ENCODE measurements around the gene CHEK2.

DNA sequence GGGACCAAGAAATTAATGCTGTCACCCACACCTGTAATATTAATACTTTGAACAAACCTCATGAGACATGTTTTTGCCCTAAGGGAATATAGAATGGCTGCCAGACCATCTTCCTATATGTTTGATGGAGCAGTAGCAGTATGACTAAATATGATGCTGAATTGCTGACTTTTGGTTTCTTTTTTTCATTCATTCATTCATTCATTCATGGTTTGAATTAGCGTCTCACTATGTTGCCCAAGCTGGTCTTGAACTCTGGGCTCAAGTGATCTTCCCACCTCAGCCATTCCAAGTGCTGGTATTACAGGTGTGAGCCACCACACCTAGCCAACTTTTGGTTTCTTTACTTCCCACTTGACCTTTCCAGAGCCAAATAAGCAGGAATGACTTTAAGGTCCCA, 38.7 kb upstream of the CHEK2 start:
- TF ChIP-seq HDGF (IDR thresholded peaks at IDR 0.05; ENCODE audit: borderline replicate concordance) (no peak), BHLHE40 (IDR thresholded peaks at IDR 0.05; ENCODE audit: borderline replicate concordance) (no peak), CTBP1 (IDR thresholded peaks at IDR 0.05; ENCODE audit: borderline replicate concordance) (no peak)
